ENCODE measurements around the gene FEM1A. TPM values are rescaled to one million over a fixed set of nuclear protein-coding genes. Genes with fewer than 3 reads are reported as not detected.

FEM1A gene
- total and polyA plus RNA-seq, 9 of the 15 experiments (the other 6 are each of a cell fraction or from before 2014, with no cell fraction given): 0.08 to 19.0 (median 6.8) TPM

DNA sequence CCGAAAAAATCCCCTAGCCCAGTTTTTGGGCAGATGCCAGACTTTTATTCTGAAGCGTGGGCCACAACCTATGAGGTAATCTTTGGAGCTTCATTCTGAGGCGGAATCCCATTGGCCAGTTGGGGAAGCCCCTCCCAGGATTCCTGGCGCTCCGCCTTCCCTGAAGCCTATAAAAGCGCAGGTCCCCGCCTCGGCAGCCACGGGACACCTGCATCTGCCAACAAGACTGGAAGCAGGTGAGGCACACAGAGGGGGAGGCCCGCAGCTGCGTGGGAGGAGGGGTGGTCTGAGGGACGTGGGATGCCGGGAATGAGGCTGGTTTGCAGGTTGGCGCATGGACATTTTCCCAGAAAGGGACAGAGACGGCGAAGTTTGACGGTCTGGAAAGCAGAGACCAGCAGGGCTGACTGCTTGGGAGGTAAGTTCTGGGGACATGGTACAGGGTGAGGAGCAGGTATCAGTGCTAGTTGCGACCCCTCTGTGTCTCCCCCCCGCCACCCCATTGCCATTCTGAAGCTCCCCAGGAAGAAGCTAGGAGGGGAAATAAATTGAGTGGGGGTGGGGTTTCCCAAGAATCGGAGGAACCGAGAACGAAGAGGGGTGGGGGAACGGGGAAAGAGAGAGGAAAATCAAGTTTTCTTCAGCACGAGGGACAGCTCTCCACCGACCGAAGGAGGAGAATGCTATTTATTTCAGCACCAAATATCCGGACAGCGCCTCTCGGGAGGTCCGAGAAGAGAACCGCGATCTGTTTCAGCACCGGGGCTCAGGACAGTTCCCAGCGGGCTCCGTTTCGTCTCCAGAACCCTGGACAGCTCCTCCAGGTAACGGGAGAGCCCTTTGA, 22.4 kb upstream of the FEM1A start (continued):
- TF ChIP-seq NBN (IDR thresholded peaks at IDR 0.05; ENCODE audit: low read depth) (no peak), TEAD4 (IDR thresholded peaks at IDR 0.05; ENCODE audit: low read length) (peak; percentile 66), TEAD4 (CRISPR knock-in tag; IDR thresholded peaks at IDR 0.05; ENCODE audit: borderline replicate concordance) (peak; percentile 99), POLR2B (IDR thresholded peaks at IDR 0.05; ENCODE audit: low read depth, partially characterized antibody) (no peak), HDGF (IDR thresholded peaks at IDR 0.05) (no peak), ZNF507 (tag; conservative IDR thresholded peaks at IDR 0.05) (no peak), EGR1 (conservative IDR thresholded peaks at IDR 0.05) (no peak), FUS (optimal IDR thresholded peaks at IDR 0.05; ENCODE audit: low read depth, low read length) (no peak), ZNF408 (CRISPR knock-in tag; IDR thresholded peaks at IDR 0.05; ENCODE audit: low read depth) (no peak), BCL6 (CRISPR knock-in tag; IDR thresholded peaks at IDR 0.05) (peak; percentile 68; the same call in 1 of the 2 replicates), NEUROD1 (IDR thresholded peaks at IDR 0.05; ENCODE audit: borderline replicate concordance, low read depth, low read length, partially characterized antibody) (peak; percentile 18), MCM7 (IDR thresholded peaks at IDR 0.05) (peak in 1 of 2 experiments; percentile 97; a peak in 1 of 4 replicates), ZNF165 (CRISPR knock-in tag; IDR thresholded peaks at IDR 0.05; ENCODE audit: borderline replicate concordance) (no peak), PTTG1 (tag; IDR thresholded peaks at IDR 0.05; ENCODE audit: low read depth) (peak; percentile 81), KDM5B (IDR thresholded peaks at IDR 0.05; ENCODE audit: insufficient replicate concordance, low read depth, low read length) (no peak), NFIX (CRISPR knock-in tag; IDR thresholded peaks at IDR 0.05; ENCODE audit: low read depth) (no peak), DPF2 (IDR thresholded peaks at IDR 0.05) (peak; percentile 86), ZC3H11A (IDR thresholded peaks at IDR 0.05; ENCODE audit: low read depth, low read length) (no peak), ARID2 (IDR thresholded peaks at IDR 0.05) (no peak), PYGO2 (tag; IDR thresholded peaks at IDR 0.05) (peak; percentile 72), ZFP1 (CRISPR knock-in tag; IDR thresholded peaks at IDR 0.05) (no peak)
- TF ChIP-seq, protein P1, sequence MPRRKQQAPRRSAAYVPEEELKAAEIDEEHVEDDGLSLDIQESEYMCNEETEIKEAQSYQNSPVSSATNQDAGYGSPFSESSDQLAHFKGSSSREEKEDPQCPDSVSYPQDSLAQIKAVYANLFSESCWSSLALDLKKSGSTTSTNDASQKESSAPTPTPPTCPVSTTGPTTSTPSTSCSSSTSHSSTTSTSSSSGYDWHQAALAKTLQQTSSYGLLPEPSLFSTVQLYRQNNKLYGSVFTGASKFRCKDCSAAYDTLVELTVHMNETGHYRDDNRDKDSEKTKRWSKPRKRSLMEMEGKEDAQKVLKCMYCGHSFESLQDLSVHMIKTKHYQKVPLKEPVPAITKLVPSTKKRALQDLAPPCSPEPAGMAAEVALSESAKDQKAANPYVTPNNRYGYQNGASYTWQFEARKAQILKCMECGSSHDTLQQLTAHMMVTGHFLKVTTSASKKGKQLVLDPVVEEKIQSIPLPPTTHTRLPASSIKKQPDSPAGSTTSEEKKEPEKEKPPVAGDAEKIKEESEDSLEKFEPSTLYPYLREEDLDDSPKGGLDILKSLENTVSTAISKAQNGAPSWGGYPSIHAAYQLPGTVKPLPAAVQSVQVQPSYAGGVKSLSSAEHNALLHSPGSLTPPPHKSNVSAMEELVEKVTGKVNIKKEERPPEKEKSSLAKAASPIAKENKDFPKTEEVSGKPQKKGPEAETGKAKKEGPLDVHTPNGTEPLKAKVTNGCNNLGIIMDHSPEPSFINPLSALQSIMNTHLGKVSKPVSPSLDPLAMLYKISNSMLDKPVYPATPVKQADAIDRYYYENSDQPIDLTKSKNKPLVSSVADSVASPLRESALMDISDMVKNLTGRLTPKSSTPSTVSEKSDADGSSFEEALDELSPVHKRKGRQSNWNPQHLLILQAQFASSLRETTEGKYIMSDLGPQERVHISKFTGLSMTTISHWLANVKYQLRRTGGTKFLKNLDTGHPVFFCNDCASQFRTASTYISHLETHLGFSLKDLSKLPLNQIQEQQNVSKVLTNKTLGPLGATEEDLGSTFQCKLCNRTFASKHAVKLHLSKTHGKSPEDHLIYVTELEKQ (CRISPR knock-in tag; IDR thresholded peaks at IDR 0.05): 0 out of 2 replicates have a peak, but pooled peaks have one; percentile 35
- TF ChIP-seq, protein P2, sequence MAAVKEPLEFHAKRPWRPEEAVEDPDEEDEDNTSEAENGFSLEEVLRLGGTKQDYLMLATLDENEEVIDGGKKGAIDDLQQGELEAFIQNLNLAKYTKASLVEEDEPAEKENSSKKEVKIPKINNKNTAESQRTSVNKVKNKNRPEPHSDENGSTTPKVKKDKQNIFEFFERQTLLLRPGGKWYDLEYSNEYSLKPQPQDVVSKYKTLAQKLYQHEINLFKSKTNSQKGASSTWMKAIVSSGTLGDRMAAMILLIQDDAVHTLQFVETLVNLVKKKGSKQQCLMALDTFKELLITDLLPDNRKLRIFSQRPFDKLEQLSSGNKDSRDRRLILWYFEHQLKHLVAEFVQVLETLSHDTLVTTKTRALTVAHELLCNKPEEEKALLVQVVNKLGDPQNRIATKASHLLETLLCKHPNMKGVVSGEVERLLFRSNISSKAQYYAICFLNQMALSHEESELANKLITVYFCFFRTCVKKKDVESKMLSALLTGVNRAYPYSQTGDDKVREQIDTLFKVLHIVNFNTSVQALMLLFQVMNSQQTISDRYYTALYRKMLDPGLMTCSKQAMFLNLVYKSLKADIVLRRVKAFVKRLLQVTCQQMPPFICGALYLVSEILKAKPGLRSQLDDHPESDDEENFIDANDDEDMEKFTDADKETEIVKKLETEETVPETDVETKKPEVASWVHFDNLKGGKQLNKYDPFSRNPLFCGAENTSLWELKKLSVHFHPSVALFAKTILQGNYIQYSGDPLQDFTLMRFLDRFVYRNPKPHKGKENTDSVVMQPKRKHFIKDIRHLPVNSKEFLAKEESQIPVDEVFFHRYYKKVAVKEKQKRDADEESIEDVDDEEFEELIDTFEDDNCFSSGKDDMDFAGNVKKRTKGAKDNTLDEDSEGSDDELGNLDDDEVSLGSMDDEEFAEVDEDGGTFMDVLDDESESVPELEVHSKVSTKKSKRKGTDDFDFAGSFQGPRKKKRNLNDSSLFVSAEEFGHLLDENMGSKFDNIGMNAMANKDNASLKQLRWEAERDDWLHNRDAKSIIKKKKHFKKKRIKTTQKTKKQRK (IDR thresholded peaks at IDR 0.05; ENCODE audit: borderline replicate concordance, low read depth, low read length): no peak
